ENCODE measurements around the gene AGPS. TPM values are rescaled to one million over a fixed set of nuclear protein-coding genes. Genes with fewer than 3 reads are reported as not detected.

AGPS gene
- total and polyA plus RNA-seq, 2 donors (not counting 1 experiment from before 2014, with no cell fraction given) = 15.9 to 18.0 TPM

GRCh38 chr2:177397481-177398289 is 5.1 kb downstream of the AGPS start:
- peak; percentile 91 to 98 for DNase-seq (ENCODE audit: low read depth in 2 of 2)
- H3K4me2 ChIP-seq (ENCODE audit: extremely low read depth, insufficient read depth, low read length) = peak overlapping the region; percentile 37
- H3K79me2 ChIP-seq (ENCODE audit: control insufficient read depth, insufficient read depth, low read length) = peaks cover 5% of the 10 kb centered on the region
- H3K9me3 ChIP-seq (ENCODE audit: control insufficient read depth, insufficient read depth, low read depth, low read length) = no peaks in the 10 kb centered on the region
- H3K27ac ChIP-seq (ENCODE audit: insufficient read depth, low read length) = no peak overlapping the region
- no peak overlapping the region for H3K9ac ChIP-seq (ENCODE audit: insufficient read depth, low read length)
- H2AFZ ChIP-seq (ENCODE audit: low read length) = no peak overlapping the region
- H3K27me3 ChIP-seq (ENCODE audit: control insufficient read depth, insufficient read depth, low read length) = no peaks in the 10 kb centered on the region
- H3K4me1 ChIP-seq (ENCODE audit: control insufficient read depth, extremely low read depth, insufficient read depth, low read length) = peaks cover 7% of the 10 kb centered on the region
- H3K4me3 ChIP-seq (replicated peaks in 1 of 4; ENCODE audit: control extremely low read depth in 1 of 4, insufficient read depth in 1 of 4, low read depth in 3 of 4, low read length in 4 of 4) = no peak overlapping the region
- H4K20me1 ChIP-seq (ENCODE audit: control insufficient read depth, extremely low read depth, insufficient read depth, low read length) = peaks cover 8% of the 10 kb centered on the region
- TF ChIP-seq EZH2 (IDR thresholded peaks at IDR 0.05; ENCODE audit: low read length, missing control alignments) (no peak), CTCF (conservative IDR thresholded peaks at IDR 0.05 in 1 of 2, IDR thresholded peaks at IDR 0.05 in 1 of 2; ENCODE audit: low read depth in 1 of 2, low read length in 2 of 2) (no peak)
- no peaks in the 10 kb centered on the region for H3K36me3 ChIP-seq (ENCODE audit: control insufficient read depth, insufficient read depth, low read length)

GRCh38 chr2:177398290-177398683 is 5.7 kb downstream of the AGPS start:
- H2AFZ ChIP-seq (ENCODE audit: low read length) = no peak overlapping the region
- no peaks in the 10 kb centered on the region for H3K27me3 ChIP-seq (ENCODE audit: control insufficient read depth, insufficient read depth, low read length)
- peaks cover 8% of the 10 kb centered on the region for H4K20me1 ChIP-seq (ENCODE audit: control insufficient read depth, extremely low read depth, insufficient read depth, low read length)
- H3K27ac ChIP-seq (ENCODE audit: insufficient read depth, low read length) = no peak overlapping the region
- peaks cover 4% of the 10 kb centered on the region for H3K79me2 ChIP-seq (ENCODE audit: control insufficient read depth, insufficient read depth, low read length)
- H3K4me1 ChIP-seq (ENCODE audit: control insufficient read depth, extremely low read depth, insufficient read depth, low read length) = peaks cover 7% of the 10 kb centered on the region
- H3K4me3 ChIP-seq (replicated peaks in 1 of 4; ENCODE audit: control extremely low read depth in 1 of 4, insufficient read depth in 1 of 4, low read depth in 3 of 4, low read length in 4 of 4) = no peak overlapping the region
- H3K9me3 ChIP-seq (ENCODE audit: control insufficient read depth, insufficient read depth, low read depth, low read length) = no peaks in the 10 kb centered on the region
- TF ChIP-seq EZH2 (IDR thresholded peaks at IDR 0.05; ENCODE audit: low read length, missing control alignments) (no peak), CTCF (conservative IDR thresholded peaks at IDR 0.05 in 1 of 2, IDR thresholded peaks at IDR 0.05 in 1 of 2; ENCODE audit: low read depth in 1 of 2, low read length in 2 of 2) (no peak)
- DNase-seq (ENCODE audit: low read depth in 2 of 2) = no peak
- no peaks in the 10 kb centered on the region for H3K36me3 ChIP-seq (ENCODE audit: control insufficient read depth, insufficient read depth, low read length)
- no peak overlapping the region for H3K4me2 ChIP-seq (ENCODE audit: extremely low read depth, insufficient read depth, low read length)
- H3K9ac ChIP-seq (ENCODE audit: insufficient read depth, low read length) = no peak overlapping the region

GRCh38 chr2:177398791-177399190 is 6.2 kb downstream of the AGPS start:
- no peak overlapping the region for H3K4me2 ChIP-seq (ENCODE audit: extremely low read depth, insufficient read depth, low read length)
- peaks cover 8% of the 10 kb centered on the region for H4K20me1 ChIP-seq (ENCODE audit: control insufficient read depth, extremely low read depth, insufficient read depth, low read length)
- no peak overlapping the region for H3K27ac ChIP-seq (ENCODE audit: insufficient read depth, low read length)
- H3K4me3 ChIP-seq (replicated peaks in 1 of 4; ENCODE audit: control extremely low read depth in 1 of 4, insufficient read depth in 1 of 4, low read depth in 3 of 4, low read length in 4 of 4) = no peak overlapping the region
- H3K27me3 ChIP-seq (ENCODE audit: control insufficient read depth, insufficient read depth, low read length) = no peaks in the 10 kb centered on the region
- peaks cover 3% of the 10 kb centered on the region for H3K79me2 ChIP-seq (ENCODE audit: control insufficient read depth, insufficient read depth, low read length)
- H2AFZ ChIP-seq (ENCODE audit: low read length) = no peak overlapping the region
- H3K9ac ChIP-seq (ENCODE audit: insufficient read depth, low read length) = no peak overlapping the region
- TF ChIP-seq CTCF (conservative IDR thresholded peaks at IDR 0.05 in 1 of 2, IDR thresholded peaks at IDR 0.05 in 1 of 2; ENCODE audit: low read depth in 1 of 2, low read length in 2 of 2) (no peak), EZH2 (IDR thresholded peaks at IDR 0.05; ENCODE audit: low read length, missing control alignments) (no peak)
- no peaks in the 10 kb centered on the region for H3K36me3 ChIP-seq (ENCODE audit: control insufficient read depth, insufficient read depth, low read length)
- DNase-seq (ENCODE audit: low read depth in 2 of 2) = no peak
- peaks cover 7% of the 10 kb centered on the region for H3K4me1 ChIP-seq (ENCODE audit: control insufficient read depth, extremely low read depth, insufficient read depth, low read length)
- H3K9me3 ChIP-seq (ENCODE audit: control insufficient read depth, insufficient read depth, low read depth, low read length) = no peaks in the 10 kb centered on the region
